Activated naive CD8-positive, alpha-beta T cell treated with anti-CD3 and anti-CD28 coated beads, Interleukin-2, amount 10 ng/mL, durations not matched to agents 7 days and 5 days (primary cell): ENCODE measurements around the gene PARVG. TPM values are rescaled to one million over a fixed set of nuclear protein-coding genes. Genes with fewer than 3 reads are reported as not detected.

Experiments used
- ATAC-seq: fragments of 150-1000 bp; cut with Tn5 transposase; one replicate; pipeline ENCODE4 v1.10.0; 2021; ENCODE audit warnings: low read depth, moderate library complexity
- POLR2A ChIA-PET: fragments of 350-600 bp; sonication (Branson Sonifier 250); formaldehyde crosslinking; loops from one replicate; lab custom pipeline; 2021; ENCODE audit warnings: antibody characterized with exemption; lab: Charles Lee
- DNase-seq: peaks from one replicate; pipeline ENCODE4 v3.0.0; 2021
- H3K27ac Mint-ChIP-seq: one replicate; pipeline ENCODE4 v1.8.0; 2022; ENCODE audit warnings: mild to moderate bottlenecking, mixed read lengths
- H3K27me3 Mint-ChIP-seq: one replicate; pipeline ENCODE4 v1.8.0; 2022; ENCODE audit warnings: mild to moderate bottlenecking, moderate library complexity, mixed read lengths
- H3K36me3 Mint-ChIP-seq: one replicate; pipeline ENCODE4 v1.8.0; 2021; ENCODE audit warnings: mild to moderate bottlenecking, mixed read lengths
- H3K4me1 Mint-ChIP-seq: one replicate; pipeline ENCODE4 v1.8.0; 2021; ENCODE audit warnings: mixed read lengths
- H3K4me3 Mint-ChIP-seq: one replicate; pipeline ENCODE4 v1.8.0; 2022; ENCODE audit warnings: mild to moderate bottlenecking, moderate library complexity, mixed read lengths
- H3K9me3 Mint-ChIP-seq: one replicate; pipeline ENCODE4 v1.8.0; 2021; ENCODE audit warnings: mixed read lengths
- total RNA-seq, 2 experiments: library from RNA; stranded (reverse); gene quantifications; one replicate each; pipeline ENCODE4 v1.2.3, GENCODE V29; 2021

PARVG gene
- total RNA-seq, 2 experiments from 2014 or later, result 238 to 241 TPM

GRCh38 chr22:44197271-44197670 lies 16.5 kb downstream of the PARVG start:
- no peak overlapping the region for H3K4me3 Mint-ChIP-seq
- POLR2A ChIA-PET, result interaction anchor here (1.1 kb wide), 1 partner anchor 14 kb away, joined by 3 read pairs; no protein-coding TSS in a partner anchor
- ATAC-seq (no peak), DNase-seq (peak; percentile 10)
- no peak overlapping the region for H3K27ac Mint-ChIP-seq
- no peaks in the 10 kb centered on the region for H3K9me3 Mint-ChIP-seq
- peaks cover 47% of the 10 kb centered on the region for H3K36me3 Mint-ChIP-seq
- no peaks in the 10 kb centered on the region for H3K27me3 Mint-ChIP-seq
- peaks cover 41% of the 10 kb centered on the region for H3K4me1 Mint-ChIP-seq

GRCh38 chr22:44199164-44199563 lies 18.4 kb downstream of the PARVG start:
- Mint-ChIP-seq H3K4me3 (no peak overlapping the region), H3K27me3 (no peaks in the 10 kb centered on the region), H3K27ac (no peak overlapping the region), H3K36me3 (peaks cover 42% of the 10 kb centered on the region), H3K4me1 (peaks cover 29% of the 10 kb centered on the region), H3K9me3 (no peaks in the 10 kb centered on the region)
- ATAC-seq, result no peak
- DNase-seq, result no peak
- POLR2A ChIA-PET, result no interaction called here

- DNase-seq (peak; percentile 28), ATAC-seq (no peak)
- peaks cover 36% of the 10 kb centered on the region for H3K36me3 Mint-ChIP-seq
- POLR2A ChIA-PET, result interaction anchor here (0.5 to 1.3 kb wide), 2 partner anchors 11 to 257 kb away, joined by 3 to 8 read pairs; no protein-coding TSS in a partner anchor
- peaks cover 25% of the 10 kb centered on the region for H3K4me1 Mint-ChIP-seq
- H3K27me3 Mint-ChIP-seq, result no peaks in the 10 kb centered on the region
- H3K9me3 Mint-ChIP-seq, result no peaks in the 10 kb centered on the region
- no peak overlapping the region for H3K27ac Mint-ChIP-seq
- no peak overlapping the region for H3K4me3 Mint-ChIP-seq
Observed at GRCh38 chr22:44199866-44200265, 19.1 kb downstream of the PARVG start.

- POLR2A ChIA-PET, result interaction anchor here (0.5 to 1.3 kb wide), 2 partner anchors 12 to 256 kb away, joined by 3 to 8 read pairs; no protein-coding TSS in a partner anchor
Observed at GRCh38 chr22:44200451-44200850, 19.7 kb downstream of the PARVG start.

GRCh38 chr22:44200855-44201550 lies 20.3 kb downstream of the PARVG start:
- no peaks in the 10 kb centered on the region for H3K9me3 Mint-ChIP-seq
- peak overlapping the region; percentile 51 for H3K27ac Mint-ChIP-seq
- no peaks in the 10 kb centered on the region for H3K27me3 Mint-ChIP-seq
- H3K4me1 Mint-ChIP-seq, result peaks cover 23% of the 10 kb centered on the region
- no peak overlapping the region for H3K4me3 Mint-ChIP-seq
- DNase-seq (peak; percentile 29), ATAC-seq (no peak)
- peaks cover 39% of the 10 kb centered on the region for H3K36me3 Mint-ChIP-seq
- POLR2A ChIA-PET, result interaction anchor here (1.3 kb wide), 1 partner anchor 12 kb away, joined by 3 read pairs; no protein-coding TSS in a partner anchor

More at GRCh38 chr22:44200451-44200850, 19.7 kb downstream of the PARVG start:
- DNase-seq (peak; percentile 27), ATAC-seq (no peak)
- no peaks in the 10 kb centered on the region for H3K27me3 Mint-ChIP-seq
- H3K36me3 Mint-ChIP-seq, result peaks cover 36% of the 10 kb centered on the region
- no peaks in the 10 kb centered on the region for H3K9me3 Mint-ChIP-seq
- peak overlapping the region; percentile 51 for H3K27ac Mint-ChIP-seq
- H3K4me1 Mint-ChIP-seq, result peaks cover 23% of the 10 kb centered on the region
- H3K4me3 Mint-ChIP-seq, result no peak overlapping the region

GRCh38 chr22:44201665-44202064 lies 20.9 kb downstream of the PARVG start:
- no peak overlapping the region for H3K27ac Mint-ChIP-seq
- DNase-seq, result peak; percentile 22
- H3K36me3 Mint-ChIP-seq, result peaks cover 39% of the 10 kb centered on the region
- POLR2A ChIA-PET, result no interaction called here
- no peak overlapping the region for H3K4me3 Mint-ChIP-seq
- H3K9me3 Mint-ChIP-seq, result no peaks in the 10 kb centered on the region
- no peaks in the 10 kb centered on the region for H3K27me3 Mint-ChIP-seq
- no peak for ATAC-seq
- H3K4me1 Mint-ChIP-seq, result peaks cover 23% of the 10 kb centered on the region

GRCh38 chr22:44202261-44202789 lies 21.6 kb downstream of the PARVG start:
- Mint-ChIP-seq H3K9me3 (no peaks in the 10 kb centered on the region), H3K4me1 (peaks cover 23% of the 10 kb centered on the region), H3K36me3 (peaks cover 39% of the 10 kb centered on the region), H3K27ac (no peak overlapping the region), H3K4me3 (no peak overlapping the region), H3K27me3 (no peaks in the 10 kb centered on the region)
- POLR2A ChIA-PET, result no interaction called here
- ATAC-seq, result no peak
- peak; percentile 11 for DNase-seq

GRCh38 chr22:44203203-44203602 lies 22.5 kb downstream of the PARVG start:
- POLR2A ChIA-PET, result no interaction called here
- Mint-ChIP-seq H3K36me3 (peaks cover 39% of the 10 kb centered on the region), H3K27ac (no peak overlapping the region), H3K4me1 (peaks cover 21% of the 10 kb centered on the region), H3K27me3 (no peaks in the 10 kb centered on the region), H3K4me3 (no peak overlapping the region), H3K9me3 (no peaks in the 10 kb centered on the region)
- DNase-seq (no peak), ATAC-seq (no peak)

- no peaks in the 10 kb centered on the region for H3K27me3 Mint-ChIP-seq
- H3K27ac Mint-ChIP-seq, result no peak overlapping the region
- no peak overlapping the region for H3K4me3 Mint-ChIP-seq
- POLR2A ChIA-PET, result no interaction called here
- H3K36me3 Mint-ChIP-seq, result peaks cover 38% of the 10 kb centered on the region
- peaks cover 5% of the 10 kb centered on the region for H3K9me3 Mint-ChIP-seq
- DNase-seq, result peak; percentile 23
- no peak for ATAC-seq
- peaks cover 18% of the 10 kb centered on the region for H3K4me1 Mint-ChIP-seq
Observed at GRCh38 chr22:44204739-44205515, 24.2 kb downstream of the PARVG start.

GRCh38 chr22:44205516-44206329 lies 25.0 kb downstream of the PARVG start:
- no peaks in the 10 kb centered on the region for H3K27me3 Mint-ChIP-seq
- no peak overlapping the region for H3K27ac Mint-ChIP-seq
- peaks cover 5% of the 10 kb centered on the region for H3K9me3 Mint-ChIP-seq
- peaks cover 36% of the 10 kb centered on the region for H3K36me3 Mint-ChIP-seq
- POLR2A ChIA-PET, result no interaction called here
- H3K4me1 Mint-ChIP-seq, result peaks cover 14% of the 10 kb centered on the region
- ATAC-seq (no peak), DNase-seq (peak; percentile 25)
- H3K4me3 Mint-ChIP-seq, result no peak overlapping the region

- Mint-ChIP-seq H3K9me3 (peaks cover 5% of the 10 kb centered on the region), H3K4me3 (no peak overlapping the region), H3K4me1 (peaks cover 10% of the 10 kb centered on the region), H3K27me3 (no peaks in the 10 kb centered on the region), H3K27ac (no peak overlapping the region), H3K36me3 (peaks cover 34% of the 10 kb centered on the region)
- DNase-seq (peak; percentile 15), ATAC-seq (no peak)
- POLR2A ChIA-PET, result no interaction called here
Observed at GRCh38 chr22:44206330-44206645, 25.6 kb downstream of the PARVG start.

GRCh38 chr22:44206696-44207095 lies 26.0 kb downstream of the PARVG start:
- peaks cover 34% of the 10 kb centered on the region for H3K36me3 Mint-ChIP-seq
- POLR2A ChIA-PET, result interaction anchor here (1.4 kb wide), 1 partner anchor 26 kb away, joined by 4 read pairs; the partner anchor contains the start of gene PARVG
- no peak overlapping the region for H3K27ac Mint-ChIP-seq
- peaks cover 10% of the 10 kb centered on the region for H3K4me1 Mint-ChIP-seq
- no peak for ATAC-seq
- no peak overlapping the region for H3K4me3 Mint-ChIP-seq
- H3K9me3 Mint-ChIP-seq, result peaks cover 5% of the 10 kb centered on the region
- H3K27me3 Mint-ChIP-seq, result no peaks in the 10 kb centered on the region
- DNase-seq, result peak; percentile 7
